Measurements from ENCODE around the gene PITPNC1.

DNA sequence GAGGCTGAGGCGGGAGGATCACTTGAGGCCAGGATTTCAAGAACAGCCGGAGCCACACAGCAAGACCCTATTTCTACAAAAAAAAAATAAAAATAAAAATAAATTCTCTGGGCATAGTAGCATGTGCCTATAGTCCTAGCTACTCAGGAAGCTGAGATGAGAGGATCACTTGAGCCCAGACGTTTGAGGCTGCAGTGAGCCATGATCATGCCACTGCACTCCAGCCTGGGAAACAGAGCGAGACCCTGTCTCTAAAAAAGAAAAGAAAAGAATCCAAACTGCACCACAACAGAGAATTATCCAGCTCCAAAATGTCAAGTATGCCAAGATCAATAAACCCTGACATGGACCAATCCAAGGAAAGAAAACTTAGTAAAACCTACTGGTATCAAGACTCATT is 261.8 kb downstream of the PITPNC1 start:
- TF ChIP-seq CTCF (IDR thresholded peaks at IDR 0.05) = no peak
- TF ChIP-seq ZFX (IDR thresholded peaks at IDR 0.05; ENCODE audit: borderline replicate concordance) = no peak
